GM12892 (cell line): Measurements from ENCODE around the gene SYT6.
"Not testable (repeated sequence)": the region's sequence is repeated elsewhere in the genome, so short reads cannot be mapped to it uniquely, and the experiment has no call there.

Experiments used
- DNase-seq: peaks from one replicate; pipeline ENCODE4 v3.0.0; 2011; ENCODE audit not compliant: insufficient read length
- FAIRE-seq: peaks from 2 replicates; lab custom pipeline; 2011; peaks lifted over from hg19 to GRCh38; lab: Jason Lieb, UNC
- POLR2A ChIP-seq: IDR thresholded peaks from 2 replicates; pipeline ENCODE4 v1.6.1; 2011; ENCODE audit warnings: low read depth, low read length, control low read depth
- POLR2AphosphoS5 ChIP-seq: IDR thresholded peaks from 2 replicates; pipeline ENCODE4 v1.6.1; 2011; ENCODE audit warnings: low read depth, low read length, control low read depth
- TAF1 ChIP-seq: IDR thresholded peaks from 2 replicates; pipeline ENCODE4 v1.6.1; 2011; ENCODE audit warnings: low read depth, mild to moderate bottlenecking, control low read depth, low read length, borderline replicate concordance

SYT6 gene

GRCh38 chr1:114075105-114075504 lies 78.6 kb downstream of the SYT6 start:
- FAIRE-seq (no peak), DNase-seq (no peak)
- no peak for TF ChIP-seq POLR2AphosphoS5
- no peak for TF ChIP-seq POLR2A
- no peak for TF ChIP-seq TAF1

DNA sequence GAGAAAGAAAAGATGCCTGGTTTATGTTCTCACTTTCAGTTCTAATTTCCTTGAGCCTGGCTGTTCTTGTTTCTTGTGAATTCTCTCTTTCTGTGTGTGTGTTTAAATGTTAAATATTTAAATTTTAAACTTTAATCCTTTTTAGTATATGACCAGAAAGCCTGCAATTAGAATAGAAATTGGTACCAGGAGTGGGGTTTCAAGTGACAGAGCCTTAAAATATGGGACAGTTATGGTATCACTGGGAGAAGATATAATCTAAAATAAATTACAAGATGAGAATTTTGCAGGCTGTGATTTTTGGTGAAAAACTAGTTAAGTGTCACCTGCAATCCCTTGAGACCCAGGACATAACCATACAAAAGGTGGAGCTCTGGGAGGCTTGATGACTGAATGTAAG lies 81.4 kb downstream of the SYT6 start:
- no peak for TF ChIP-seq POLR2AphosphoS5
- no peak for TF ChIP-seq POLR2A
- no peak for TF ChIP-seq TAF1
- FAIRE-seq: no peak
- no peak for DNase-seq

DNA sequence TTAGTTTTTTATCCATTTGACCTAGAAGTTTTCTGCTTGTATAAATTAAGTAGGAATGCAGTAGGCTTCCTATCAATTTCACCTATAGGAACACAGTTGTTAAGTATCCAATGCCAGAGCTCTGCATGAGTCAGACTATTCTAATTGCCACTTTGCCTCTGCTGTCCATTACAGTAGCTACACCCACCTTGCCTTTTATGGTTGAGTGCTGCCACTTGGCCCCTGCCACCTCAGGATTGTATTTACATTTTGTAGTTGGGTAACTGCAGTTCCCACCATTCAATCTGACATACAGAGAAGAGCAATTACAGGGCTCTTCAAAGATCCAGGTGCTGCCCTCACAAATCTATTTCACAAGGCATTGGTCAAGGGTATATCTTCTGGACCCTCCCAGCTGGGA lies 83.9 kb downstream of the SYT6 start:
- not testable (repeated sequence) for FAIRE-seq, DNase-seq

DNA sequence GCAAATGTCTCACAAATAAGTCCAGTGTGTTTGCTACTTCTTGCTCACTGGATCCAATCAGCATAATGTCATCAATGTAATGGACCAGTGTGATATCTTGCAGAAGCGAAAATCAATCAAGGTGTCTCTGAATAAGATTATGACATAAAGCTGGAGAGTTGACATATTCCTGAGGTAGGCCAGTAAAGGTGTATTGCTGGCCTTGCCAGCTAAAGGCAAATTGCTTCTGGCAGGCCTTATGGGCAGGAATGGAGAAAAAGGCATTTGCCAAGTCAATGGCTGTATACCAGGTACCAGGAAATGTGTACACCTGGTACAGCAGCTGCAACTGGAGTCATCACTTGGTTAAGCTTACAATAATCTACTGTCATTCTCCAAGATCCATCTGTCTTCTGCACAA lies 85.0 kb downstream of the SYT6 start:
- not testable (repeated sequence) for DNase-seq, FAIRE-seq

DNA sequence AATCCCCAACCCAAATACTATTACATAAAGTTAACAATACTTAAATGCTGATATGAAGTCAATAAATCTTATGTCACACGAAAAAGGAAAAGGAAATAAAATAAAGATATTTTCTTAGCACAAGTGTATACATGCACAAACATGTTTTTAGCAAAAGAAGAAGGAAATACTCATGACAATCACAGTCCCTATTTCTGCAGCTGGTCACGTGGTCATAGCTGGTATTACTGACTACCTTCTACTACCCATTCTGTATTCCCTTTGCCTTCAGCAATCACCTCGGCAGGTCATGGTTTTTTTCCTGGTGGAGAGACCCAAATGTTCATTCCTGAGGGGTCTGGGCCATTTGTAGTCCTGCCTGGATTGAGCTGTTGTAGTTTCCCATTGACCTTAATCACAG lies 88.0 kb downstream of the SYT6 start:
- DNase-seq, FAIRE-seq: not testable (repeated sequence)

DNA sequence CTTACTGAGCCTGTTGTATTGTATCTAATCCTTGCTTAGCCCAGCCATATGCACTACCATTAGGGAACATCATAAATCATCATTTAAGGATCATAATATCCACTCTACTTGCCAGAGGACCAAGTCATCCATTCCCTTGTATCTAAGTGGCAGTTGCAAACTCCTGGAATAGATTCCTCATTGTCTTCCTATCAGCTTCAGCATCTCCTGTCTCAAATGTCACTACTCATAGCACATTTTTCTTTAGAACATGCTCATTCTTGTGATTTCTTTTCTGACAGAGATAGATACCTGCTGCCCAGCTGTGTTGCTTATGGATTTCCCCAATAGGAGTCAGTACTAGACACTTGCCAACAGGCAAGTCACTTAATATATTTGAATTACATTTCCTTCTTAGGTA lies 90.1 kb downstream of the SYT6 start:
- no peak for FAIRE-seq
- TF ChIP-seq POLR2AphosphoS5 (no peak), POLR2A (no peak), TAF1 (no peak)
- DNase-seq: no peak

- TF ChIP-seq POLR2AphosphoS5: no peak
- FAIRE-seq: no peak
- no peak for DNase-seq
Observed at GRCh38 chr1:114062477-114063099, 91.1 kb downstream of the SYT6 start.

- DNase-seq (no peak), FAIRE-seq (no peak)
- TF ChIP-seq POLR2AphosphoS5 (no peak), POLR2A (no peak), TAF1 (no peak)
Observed at GRCh38 chr1:114061121-114061830, 92.4 kb downstream of the SYT6 start.

GRCh38 chr1:114058236-114058635 lies 95.4 kb downstream of the SYT6 start:
- FAIRE-seq, DNase-seq: not testable (repeated sequence)

DNA sequence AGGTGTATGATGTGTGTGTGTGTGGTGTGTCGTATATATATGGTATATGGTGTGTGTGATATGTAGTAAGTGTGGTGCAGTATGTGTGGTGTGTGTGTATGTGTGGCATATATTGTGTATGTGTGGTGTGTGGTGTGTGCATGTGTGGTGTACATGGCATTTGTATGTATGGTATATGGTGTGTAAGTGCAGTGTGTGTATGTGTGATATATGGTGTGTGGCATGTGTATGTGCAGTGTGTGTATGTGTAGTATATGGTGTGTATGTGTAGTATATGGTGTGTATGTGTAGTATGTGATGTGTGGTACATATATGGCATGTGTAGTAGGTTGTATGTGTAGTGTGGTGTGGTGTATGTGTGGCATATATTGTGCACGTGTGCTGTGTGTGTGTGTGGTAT lies 99.5 kb downstream of the SYT6 start:
- FAIRE-seq (no peak), DNase-seq (no peak)
- TF ChIP-seq POLR2AphosphoS5 (no peak), POLR2A (no peak), TAF1 (no peak)

- DNase-seq: no peak
- FAIRE-seq: no peak
- TF ChIP-seq POLR2AphosphoS5 (no peak), POLR2A (no peak), TAF1 (no peak)
Observed at GRCh38 chr1:114048232-114048631, 105.4 kb downstream of the SYT6 start.

DNA sequence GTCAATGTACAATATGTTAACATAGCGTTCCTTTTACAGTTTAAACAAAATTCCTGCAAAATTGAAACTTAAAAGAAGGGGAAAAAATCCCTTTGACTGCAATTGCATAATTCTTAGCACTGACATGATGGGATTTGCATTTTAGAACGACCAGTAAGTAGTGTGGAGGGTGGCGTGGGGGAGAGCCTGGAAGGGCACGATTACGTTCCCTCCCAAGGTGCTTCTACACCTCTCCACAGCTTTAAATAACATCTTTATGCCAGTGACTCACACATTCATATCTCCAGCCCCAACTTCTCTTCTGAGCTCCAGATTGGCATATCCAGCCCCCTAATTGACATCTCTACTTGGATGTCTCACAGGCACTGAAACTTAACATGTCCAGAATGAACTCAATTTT lies 110.1 kb downstream of the SYT6 start:
- FAIRE-seq (no peak), DNase-seq (no peak)

DNA sequence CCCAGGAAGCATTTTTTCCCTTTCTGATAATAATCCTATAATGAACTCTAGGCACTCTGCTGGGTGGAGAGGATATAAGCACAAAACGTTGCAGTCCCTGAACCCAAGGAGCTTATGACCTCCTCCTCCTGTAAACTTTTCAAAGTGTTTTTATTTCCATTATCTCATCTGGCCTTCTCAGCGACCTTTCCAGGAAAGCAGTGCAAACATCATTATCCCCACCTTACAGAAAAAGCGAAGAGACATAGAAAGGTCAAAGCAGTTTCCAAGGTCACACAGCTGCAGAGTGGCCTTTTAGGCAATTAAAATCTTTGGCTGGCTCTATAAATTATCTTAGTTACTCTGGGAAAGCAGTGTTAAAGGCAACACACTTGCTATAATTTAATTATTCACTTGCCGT lies 110.6 kb downstream of the SYT6 start:
- DNase-seq: no peak
- no peak for FAIRE-seq
- TF ChIP-seq POLR2AphosphoS5: no peak
- no peak for TF ChIP-seq TAF1
- no peak for TF ChIP-seq POLR2A

More for the DNA sequence above, 110.1 kb downstream of the SYT6 start:
- TF ChIP-seq POLR2A (no peak), POLR2AphosphoS5 (no peak), TAF1 (no peak)
